CD14-positive monocyte (primary cell): ENCODE results near the gene PDLIM4. TPM values are rescaled to one million over a fixed set of nuclear protein-coding genes. Genes with fewer than 3 reads are reported as not detected.

Experiments used
- DNase-seq, 3 donors: peaks; one replicate each; pipeline ENCODE4 v3.0.0-alpha.2; 2011 to 2022
- H2AFZ ChIP-seq: 2 replicates; pipeline ENCODE4 v1.6.0; 2012; ENCODE audit warnings: mild to moderate bottlenecking, low read depth, low read length, inconsistent platforms; ENCODE audit not compliant: insufficient read depth, poor library complexity, severe bottlenecking
- H3K27ac ChIP-seq, 2 donors: 1 replicate in 1 of 2; 2 replicates in 1 of 2; pipeline ENCODE4 v1.5.1; 2012 to 2013; ENCODE audit warnings: low read length in 2 of 2, control low read depth in 1 of 2, inconsistent platforms in 1 of 2, low read depth in 1 of 2, mild to moderate bottlenecking in 1 of 2
- H3K27me3 ChIP-seq, 2 donors: one replicate each; pipeline versions ENCODE4 v1.6.0 to v1.6.1; 2011 to 2013; ENCODE audit warnings: low read length in 2 of 2; ENCODE audit not compliant: control insufficient read depth in 2 of 2, insufficient read depth in 2 of 2
- H3K36me3 ChIP-seq, 2 donors: replicated peaks in 1 of 2; 1 replicate in 1 of 2; 2 replicates in 1 of 2; pipeline versions ENCODE4 v1.5.1 to v1.6.1; 2012 to 2013; ENCODE audit warnings: low read length in 2 of 2, control low read depth in 1 of 2, inconsistent platforms in 1 of 2, mild to moderate bottlenecking in 1 of 2; ENCODE audit not compliant: insufficient read depth in 2 of 2, control insufficient read depth in 1 of 2
- H3K4me1 ChIP-seq, 2 donors: 1 replicate in 1 of 2; 2 replicates in 1 of 2; pipeline versions ENCODE4 v1.5.1 to v1.6.1; 2012 to 2013; ENCODE audit warnings: low read length in 2 of 2, control low read depth in 1 of 2, inconsistent platforms in 1 of 2, mild to moderate bottlenecking in 1 of 2, moderate library complexity in 1 of 2; ENCODE audit not compliant: insufficient read depth in 2 of 2, control insufficient read depth in 1 of 2
- H3K4me2 ChIP-seq: replicated peaks from 2 replicates; pipeline ENCODE3; 2012; ENCODE audit warnings: low read length, moderate library complexity, mild to moderate bottlenecking; ENCODE audit not compliant: poor library complexity, severe bottlenecking; ENCODE audit errors: extremely low read depth
- H3K4me3 ChIP-seq, 3 experiments: fragments of 200-600 bp in 1 of 3; sonication (generic) in 1 of 3; replicated peaks in 1 of 3; 1 replicate in 2 of 3; 2 replicates in 1 of 3; pipeline ENCODE4 v1.5.1; 2011 to 2013; ENCODE audit warnings: low read length in 3 of 3, mild to moderate bottlenecking in 3 of 3, control low read depth in 2 of 3, low read depth in 2 of 3, inconsistent platforms in 1 of 3, moderate library complexity in 1 of 3
- H3K79me2 ChIP-seq: 2 replicates; pipeline ENCODE4 v1.6.0; 2012; ENCODE audit warnings: mild to moderate bottlenecking, control low read depth, inconsistent platforms, low read length, moderate library complexity; ENCODE audit not compliant: insufficient read depth
- H3K9ac ChIP-seq: 2 replicates; pipeline ENCODE4 v1.6.0; 2017; ENCODE audit warnings: low read length, mild to moderate bottlenecking; ENCODE audit not compliant: insufficient read depth, poor library complexity, severe bottlenecking
- H3K9me3 ChIP-seq, 2 donors: replicated peaks in 1 of 2; 1 replicate in 1 of 2; 2 replicates in 1 of 2; pipeline versions ENCODE4 v1.5.1 to v1.6.1; 2012 to 2013; ENCODE audit warnings: low read length in 2 of 2, control low read depth in 1 of 2; ENCODE audit not compliant: control insufficient read depth in 1 of 2, insufficient read depth in 1 of 2
- H4K20me1 ChIP-seq: 2 replicates; pipeline ENCODE4 v1.6.0; 2012; ENCODE audit warnings: mild to moderate bottlenecking, low read length, control low read depth, moderate library complexity; ENCODE audit not compliant: insufficient read depth
- H3K27ac Mint-ChIP-seq, 7 donors: one replicate each; pipeline ENCODE4 v1.8.0; 2020; ENCODE audit warnings: mild to moderate bottlenecking in 7 of 7, mixed read lengths in 7 of 7, moderate library complexity in 6 of 7, inconsistent platforms in 2 of 7
- H3K27me3 Mint-ChIP-seq, 3 donors: one replicate each; pipeline ENCODE4 v1.8.0; 2021 to 2022; ENCODE audit warnings: low read depth in 3 of 3, mild to moderate bottlenecking in 3 of 3, mixed read lengths in 3 of 3, moderate library complexity in 3 of 3, inconsistent platforms in 1 of 3
- H3K36me3 Mint-ChIP-seq, 2 donors: one replicate each; pipeline ENCODE4 v1.8.0; 2020; ENCODE audit warnings: mixed read lengths in 2 of 2, inconsistent platforms in 1 of 2, mild to moderate bottlenecking in 1 of 2
- H3K4me1 Mint-ChIP-seq: one replicate; pipeline ENCODE4 v1.8.0; 2020; ENCODE audit warnings: mild to moderate bottlenecking, mixed read lengths
- H3K4me3 Mint-ChIP-seq, 2 donors: one replicate each; pipeline ENCODE4 v1.8.0; 2020; ENCODE audit warnings: mild to moderate bottlenecking in 2 of 2, mixed read lengths in 2 of 2, moderate library complexity in 1 of 2
- H3K9me3 Mint-ChIP-seq, 7 donors: one replicate each; pipeline ENCODE4 v1.8.0; 2020 to 2022; ENCODE audit warnings: mixed read lengths in 7 of 7, mild to moderate bottlenecking in 6 of 7, moderate library complexity in 6 of 7, inconsistent platforms in 2 of 7
- CTCF ChIP-seq: fragments of 200-600 bp; IDR thresholded peaks from one replicate; pipeline ENCODE4 v1.8.0; 2022; ENCODE audit warnings: antibody characterized with exemption, mild to moderate bottlenecking
- WGBS: methylation state at CpG from one replicate; pipeline ENCODE4 v1.1.5; 2013; ENCODE audit warnings: missing lambda C conversion rate; ENCODE audit not compliant: insufficient coverage; 5-methylcytosine and 5-hydroxymethylcytosine counted together
- intact Hi-C, 2 donors: fragments of 100-400 bp; cut with micrococcal nuclease; formaldehyde crosslinking; loops; one replicate each; pipeline versions ENCODE4 v1.15.0 to v1.15.1; 2023
- polyA plus RNA-seq, 3 donors: library from polyadenylated mRNA; depleted of rRNA in 1 of 3; unstranded in 2 of 3; stranded (reverse) in 1 of 3; fragments of 300-500 nt in 2 of 3; fragments of >200 nt in 1 of 3; fragmentation: Illumina TruSeq in 2 of 3; gene quantifications; 1 replicate in 2 of 3; 2 replicates in 1 of 3; pipeline ENCODE4 v1.2.3, GENCODE V29; 2012 to 2021

PDLIM4 gene
- polyA plus RNA-seq, 3 donors, result not detected

GRCh38 chr5:132215329-132215728 is 42.2 kb upstream of the PDLIM4 start:
- intact Hi-C loops, result no loop called here
- H3K4me1 Mint-ChIP-seq, result no peaks in the 10 kb centered on the region
- no peaks in the 10 kb centered on the region for H3K36me3 ChIP-seq
- no peaks in the 10 kb centered on the region for H3K79me2 ChIP-seq
- H3K27me3 Mint-ChIP-seq, result peaks cover 0 to 7% (median 1%) of the 10 kb centered on the region in 3 donors
- TF ChIP-seq CTCF, result no peak
- H2AFZ ChIP-seq, result no peak overlapping the region
- H3K36me3 Mint-ChIP-seq, result no peaks in the 10 kb centered on the region
- no peaks in the 10 kb centered on the region for H3K27me3 ChIP-seq
- H4K20me1 ChIP-seq, result no peaks in the 10 kb centered on the region
- 88% methylated on average over 5 of the region's 5 CpGs for WGBS
- peaks cover 0 to 2% (median 0%) of the 10 kb centered on the region in 7 donors for H3K9me3 Mint-ChIP-seq
- H3K4me3 Mint-ChIP-seq, result no peak overlapping the region
- no peak overlapping the region for H3K9ac ChIP-seq
- no peaks in the 10 kb centered on the region for H3K4me1 ChIP-seq
- no peak overlapping the region for H3K4me3 ChIP-seq
- H3K27ac ChIP-seq, result no peak overlapping the region
- H3K9me3 ChIP-seq, result no peaks in the 10 kb centered on the region
- no peak for DNase-seq
- H3K4me2 ChIP-seq, result no peak overlapping the region
- no peak overlapping the region for H3K27ac Mint-ChIP-seq

- H3K79me2 ChIP-seq, result no peaks in the 10 kb centered on the region
- 100% methylated on average over 3 of the region's 4 CpGs for WGBS
- H3K27ac Mint-ChIP-seq, result no peak overlapping the region
- no peak overlapping the region for H3K27ac ChIP-seq
- H3K4me3 ChIP-seq, result no peak overlapping the region
- H3K36me3 Mint-ChIP-seq, result no peaks in the 10 kb centered on the region
- peaks cover 0 to 2% (median 0%) of the 10 kb centered on the region in 7 donors for H3K9me3 Mint-ChIP-seq
- DNase-seq, result no peak
- H3K27me3 ChIP-seq, result no peaks in the 10 kb centered on the region
- H3K4me2 ChIP-seq, result no peak overlapping the region
- H3K36me3 ChIP-seq, result no peaks in the 10 kb centered on the region
- no peaks in the 10 kb centered on the region for H3K4me1 Mint-ChIP-seq
- H3K4me1 ChIP-seq, result no peaks in the 10 kb centered on the region
- no peak for TF ChIP-seq CTCF
- no peaks in the 10 kb centered on the region for H3K9me3 ChIP-seq
- no peak overlapping the region for H2AFZ ChIP-seq
- H3K27me3 Mint-ChIP-seq, result peaks cover 1 to 9% (median 1%) of the 10 kb centered on the region in 3 donors
- no peak overlapping the region for H3K9ac ChIP-seq
- intact Hi-C loops, result no loop called here
- no peak overlapping the region for H3K4me3 Mint-ChIP-seq
- no peaks in the 10 kb centered on the region for H4K20me1 ChIP-seq
Observed at GRCh38 chr5:132218321-132218720, 39.2 kb upstream of the PDLIM4 start.
